H9 (cell line): Measurements from ENCODE around the gene PON2. TPM values are rescaled to one million over a fixed set of nuclear protein-coding genes. Genes with fewer than 3 reads are reported as not detected.

Experiments used
- DNase-seq: peaks from one replicate; pipeline ENCODE4 v3.0.0-alpha.2; 2017
- H2AFZ ChIP-seq: one replicate; pipeline ENCODE4 v1.6.1; 2013; ENCODE audit warnings: mild to moderate bottlenecking, low read length, control low read depth, moderate library complexity
- H2AK5ac ChIP-seq: 2 replicates; pipeline ENCODE4 v1.6.1; 2013; ENCODE audit warnings: low read length, control low read depth, mixed read lengths; ENCODE audit not compliant: insufficient read length
- H2BK120ac ChIP-seq: one replicate; pipeline ENCODE4 v1.6.1; 2013; ENCODE audit warnings: low read depth, mild to moderate bottlenecking, low read length, control low read depth, inconsistent platforms; ENCODE audit not compliant: poor library complexity, severe bottlenecking
- H2BK12ac ChIP-seq: 2 replicates; pipeline ENCODE4 v1.6.1; 2013; ENCODE audit warnings: low read length, control low read depth, mixed read lengths, low read depth; ENCODE audit not compliant: insufficient read length
- H2BK15ac ChIP-seq: 2 replicates; pipeline ENCODE4 v1.6.1; 2013; ENCODE audit warnings: low read depth, low read length, control low read depth
- H2BK20ac ChIP-seq: one replicate; pipeline ENCODE4 v1.6.1; 2013; ENCODE audit warnings: low read depth, mild to moderate bottlenecking, low read length, control low read depth, inconsistent platforms; ENCODE audit not compliant: poor library complexity, severe bottlenecking
- H2BK5ac ChIP-seq: 2 replicates; pipeline ENCODE4 v1.6.1; 2013; ENCODE audit warnings: low read length, control low read depth, mixed read lengths; ENCODE audit not compliant: insufficient read length
- H3K14ac ChIP-seq: 2 replicates; pipeline ENCODE4 v1.6.1; 2013; ENCODE audit warnings: low read length, control low read depth; ENCODE audit not compliant: insufficient read depth
- H3K18ac ChIP-seq: 2 replicates; pipeline ENCODE4 v1.6.1; 2013; ENCODE audit warnings: low read depth, mild to moderate bottlenecking, mixed read lengths, low read length, control low read depth; ENCODE audit not compliant: insufficient read length
- H3K23ac ChIP-seq: 2 replicates; pipeline ENCODE4 v1.6.1; 2013; ENCODE audit warnings: low read length, control low read depth, mixed read lengths, low read depth; ENCODE audit not compliant: insufficient read length
- H3K23me2 ChIP-seq: 2 replicates; pipeline ENCODE4 v1.6.1; 2013; ENCODE audit warnings: low read depth, mild to moderate bottlenecking, mixed read lengths, low read length, control low read depth; ENCODE audit not compliant: insufficient read length, poor library complexity, severe bottlenecking
- H3K27ac ChIP-seq: 2 replicates; pipeline ENCODE4 v1.5.1; 2013; ENCODE audit warnings: low read length, control low read depth, mixed read lengths, low read depth; ENCODE audit not compliant: insufficient read length
- H3K27me3 ChIP-seq: 2 replicates; pipeline ENCODE4 v1.6.1; 2013; ENCODE audit warnings: low read length, control low read depth, inconsistent platforms; ENCODE audit not compliant: insufficient read depth
- H3K4ac ChIP-seq: 2 replicates; pipeline ENCODE4 v1.6.1; 2013; ENCODE audit warnings: low read depth, mild to moderate bottlenecking, control low read depth, inconsistent platforms, low read length, moderate library complexity
- H3K4me1 ChIP-seq: 2 replicates; pipeline ENCODE4 v1.6.1; 2013; ENCODE audit warnings: low read length, control low read depth, inconsistent platforms; ENCODE audit not compliant: insufficient read depth
- H3K4me2 ChIP-seq: 2 replicates; pipeline ENCODE4 v1.6.1; 2013; ENCODE audit warnings: low read length, control low read depth, mixed read lengths; ENCODE audit not compliant: insufficient read length, insufficient read depth
- H3K56ac ChIP-seq: 2 replicates; pipeline ENCODE4 v1.6.1; 2013; ENCODE audit warnings: low read depth, mild to moderate bottlenecking, mixed read lengths, low read length, control low read depth; ENCODE audit not compliant: insufficient read length
- H3K79me1 ChIP-seq: 2 replicates; pipeline ENCODE4 v1.6.1; 2013; ENCODE audit warnings: low read depth, mild to moderate bottlenecking, moderate library complexity, low read length, control low read depth, inconsistent platforms; ENCODE audit not compliant: insufficient read depth, poor library complexity, severe bottlenecking
- H3K79me2 ChIP-seq: 2 replicates; pipeline ENCODE4 v1.6.1; 2013; ENCODE audit warnings: low read length, control low read depth, inconsistent platforms; ENCODE audit not compliant: insufficient read depth
- H3K9ac ChIP-seq: 2 replicates; pipeline ENCODE4 v1.6.1; 2013; ENCODE audit warnings: low read length, control low read depth, mixed read lengths; ENCODE audit not compliant: insufficient read length; ENCODE audit errors: extremely low read depth
- H3K9me3 ChIP-seq: one replicate; pipeline ENCODE4 v1.6.1; 2013; ENCODE audit warnings: low read depth, low read length, inconsistent platforms; ENCODE audit not compliant: control insufficient read depth
- H3T11ph ChIP-seq: one replicate; pipeline ENCODE4 v1.6.1; 2013; ENCODE audit warnings: mild to moderate bottlenecking, low read length, control low read depth, inconsistent platforms
- H4K20me1 ChIP-seq: one replicate; pipeline ENCODE4 v1.6.1; 2013; ENCODE audit not compliant: control insufficient read depth, insufficient read length, insufficient read depth
- H4K5ac ChIP-seq: 2 replicates; pipeline ENCODE4 v1.6.1; 2013; ENCODE audit warnings: low read depth, mild to moderate bottlenecking, mixed read lengths, low read length, control low read depth; ENCODE audit not compliant: insufficient read length
- H4K8ac ChIP-seq: replicated peaks from 2 replicates; pipeline ENCODE4 v1.6.1; 2013; ENCODE audit warnings: low read length, control low read depth, mixed read lengths, low read depth; ENCODE audit not compliant: insufficient read length
- H4K91ac ChIP-seq: 2 replicates; pipeline ENCODE4 v1.6.1; 2013; ENCODE audit warnings: low read depth, mild to moderate bottlenecking, moderate library complexity, mixed read lengths, low read length, control low read depth; ENCODE audit not compliant: insufficient read length
- H3K27ac Mint-ChIP-seq, 3 experiments: 2 replicates in 2 of 3; 3 replicates in 1 of 3; pipeline ENCODE4 v1.8.0; 2020 to 2021; ENCODE audit warnings: mixed read lengths in 3 of 3, mild to moderate bottlenecking in 1 of 3, moderate library complexity in 1 of 3
- H3K27me3 Mint-ChIP-seq: 2 replicates; pipeline ENCODE4 v1.8.0; 2021; ENCODE audit warnings: low read depth, mild to moderate bottlenecking, moderate library complexity, mixed read lengths
- H3K36me3 Mint-ChIP-seq, 3 experiments: 2 replicates in 2 of 3; 3 replicates in 1 of 3; pipeline ENCODE4 v1.8.0; 2020 to 2021; ENCODE audit warnings: low read depth in 3 of 3, mixed read lengths in 3 of 3; ENCODE audit not compliant: insufficient read depth in 1 of 3
- H3K4me1 Mint-ChIP-seq, 2 experiments: 2 replicates each; pipeline ENCODE4 v1.8.0; 2020; ENCODE audit warnings: mixed read lengths in 2 of 2
- H3K4me3 Mint-ChIP-seq, 2 experiments: 2 replicates in 1 of 2; 3 replicates in 1 of 2; pipeline ENCODE4 v1.8.0; 2020 to 2021; ENCODE audit warnings: mild to moderate bottlenecking in 2 of 2, mixed read lengths in 2 of 2, moderate library complexity in 1 of 2
- H3K9me3 Mint-ChIP-seq, 2 experiments: 2 replicates in 1 of 2; 3 replicates in 1 of 2; pipeline ENCODE4 v1.8.0; 2020; ENCODE audit warnings: mild to moderate bottlenecking in 2 of 2, mixed read lengths in 2 of 2, moderate library complexity in 1 of 2
- CTCF ChIP-seq: fragments of 200-600 bp; sonication (generic); conservative IDR thresholded peaks from 3 replicates; pipeline ENCODE4 v1.8.0; 2021; ENCODE audit warnings: antibody characterized with exemption, mild to moderate bottlenecking
- WGBS: extraction: QIAGEN DNeasy Blood & Tissue Kit; methylation state at CpG from one replicate; pipeline ENCODE4 v1.1.7; 2013; ENCODE audit warnings: missing lambda C conversion rate, low lambda C conversion rate, mixed read lengths; ENCODE audit not compliant: insufficient read length; ENCODE audit errors: extremely low coverage; 5-methylcytosine and 5-hydroxymethylcytosine counted together
- total RNA-seq: library from RNA; stranded (reverse); gene quantifications from 2 replicates; pipeline ENCODE4 v1.2.1, GENCODE V29; 2021

The PON2 gene
- total RNA-seq, 1 experiment from 2014 or later, result 26.7 TPM

DNA sequence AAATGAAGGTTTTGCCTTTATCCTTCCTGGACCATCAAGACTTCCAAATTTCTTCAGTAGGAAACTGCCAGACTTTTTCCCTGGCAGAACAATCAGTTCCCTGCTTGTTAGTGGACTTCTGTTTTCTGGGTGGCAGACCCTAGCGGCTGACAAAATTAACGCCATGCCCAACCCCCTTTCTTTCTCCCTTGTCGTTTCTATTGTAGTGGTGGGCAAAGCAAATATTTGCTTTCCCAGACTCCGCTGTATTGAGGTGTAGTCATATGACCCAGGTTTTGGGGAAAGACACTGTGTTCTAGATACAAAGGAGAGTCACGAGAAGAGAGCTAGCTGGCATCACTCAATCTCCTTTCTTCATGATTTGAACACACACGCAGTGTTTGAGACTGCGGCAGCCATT lies 7.7 kb downstream of the PON2 start:
- Histone ChIP-seq H4K8ac (no peak overlapping the region), H3K23ac (no peak overlapping the region), H3K14ac (no peak overlapping the region), H3T11ph (no peak overlapping the region), H3K23me2 (no peaks in the 10 kb centered on the region), H2AFZ (no peak overlapping the region), H2BK120ac (no peak overlapping the region), H2BK12ac (no peak overlapping the region), H4K91ac (no peak overlapping the region), H3K79me1 (no peaks in the 10 kb centered on the region), H2BK15ac (no peak overlapping the region), H2BK5ac (no peak overlapping the region), H3K4ac (no peak overlapping the region), H3K4me2 (no peak overlapping the region), H3K9ac (no peak overlapping the region), H4K5ac (no peak overlapping the region), H3K4me1 (no peaks in the 10 kb centered on the region; the same call in 1 of the 2 replicates), H3K18ac (no peak overlapping the region), H4K20me1 (no peaks in the 10 kb centered on the region), H3K27ac (no peak overlapping the region), H3K9me3 (no peaks in the 10 kb centered on the region), H3K56ac (no peak overlapping the region), H2AK5ac (no peak overlapping the region), H3K27me3 (no peaks in the 10 kb centered on the region), H3K79me2 (no peaks in the 10 kb centered on the region), H2BK20ac (no peak overlapping the region)
- TF ChIP-seq CTCF, result no peak; the same call in 2 of the 3 replicates
- WGBS, result no CpG with 5 or more reads among the region's 7 CpGs
- DNase-seq, result no peak
- Mint-ChIP-seq H3K27me3 (no peaks in the 10 kb centered on the region), H3K4me3 (no peak overlapping the region), H3K27ac (peak overlapping the region in 1 of 3 experiments; percentile 2; a peak in 2 of 7 replicates), H3K9me3 (no peaks in the 10 kb centered on the region), H3K36me3 (peaks cover 14 to 16% (median 15%) of the 10 kb centered on the region in 3 experiments), H3K4me1 (peaks cover 22 to 26% of the 10 kb centered on the region in 2 experiments)
